ENCODE data around the gene CALML6.
A peak's percentile ranks its signal among the peaks of the same experiment; 100 is the strongest.

CALML6 gene

DNA sequence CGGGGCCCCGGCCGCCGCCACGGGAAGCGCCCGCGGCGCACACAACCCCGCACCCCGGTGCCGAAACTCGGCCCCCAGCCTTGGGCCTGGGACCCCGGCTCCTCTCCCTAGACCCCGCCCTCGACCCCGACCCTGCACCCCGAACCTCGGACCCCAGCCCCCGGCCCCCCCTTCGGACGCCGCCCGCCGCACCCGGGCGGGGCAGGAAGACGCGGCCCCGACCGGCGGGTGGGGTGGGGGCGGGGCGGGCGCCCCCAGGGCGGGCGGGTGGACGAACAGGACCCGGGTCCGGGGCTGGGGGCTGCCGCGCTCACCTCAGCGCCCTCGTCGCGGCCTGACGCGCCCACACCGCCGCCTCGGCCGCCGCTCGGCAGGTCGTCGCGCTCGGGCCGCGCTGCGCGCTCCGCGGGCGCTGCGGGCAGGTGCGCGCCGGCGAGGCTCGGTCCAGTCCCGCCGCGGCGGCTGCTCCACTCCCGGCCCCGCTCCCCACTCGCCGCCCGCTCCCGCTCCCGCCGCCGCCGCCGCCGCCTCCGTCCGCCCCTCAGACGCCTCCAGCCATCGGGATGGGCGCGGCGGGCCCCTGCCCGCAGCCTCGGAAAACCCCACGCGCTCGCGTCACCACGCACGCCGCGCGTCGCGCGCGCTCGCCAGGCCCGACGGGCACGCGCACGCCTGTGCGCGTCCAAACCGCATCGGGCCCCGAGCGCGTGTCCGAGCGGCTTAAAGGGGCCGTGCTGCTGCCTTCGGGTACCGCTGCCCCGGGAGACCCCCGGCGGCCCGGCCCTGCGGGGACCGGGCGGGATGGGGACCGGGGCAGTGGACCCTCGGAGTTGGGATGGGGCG, 24.3 kb upstream of the CALML6 start, which contains the start of gene GNB1:
Gene GNB1, minus strand, starts transcription at position 582 of the 843 bp plus-strand sequence. CDS start 65,634 bp downstream, outside the sequence.
- H4K12ac ChIP-seq (ENCODE audit: low read depth, low read length): peak within 1 kb of the TSS; percentile 88
- H3K4me1 ChIP-seq (ENCODE audit: control insufficient read depth in 1 of 2, insufficient read depth in 2 of 2, low read length in 2 of 2): peaks cover 6 to 20% of the 10 kb centered on the region in 2 experiments
- peaks cover 29% of the 10 kb centered on the region for H3K79me2 ChIP-seq (ENCODE audit: control insufficient read depth, insufficient read depth, low read length, poor library complexity)
- H3K79me1 ChIP-seq (ENCODE audit: low read length): peaks cover 13% of the 10 kb centered on the region
- DNase-seq: peak; percentile 74 to 95
- peak within 1 kb of the TSS; percentile 98 for H3K4ac ChIP-seq (ENCODE audit: low read depth, low read length)
- H4K91ac ChIP-seq (ENCODE audit: low read depth, low read length): peak within 1 kb of the TSS; percentile 98
- H3K4me3 ChIP-seq (ENCODE audit: low read depth, low read length): peak within 1 kb of the TSS; percentile 85
- no peak within 1 kb of the TSS for H3K23ac ChIP-seq (ENCODE audit: low read length)
- H4K8ac ChIP-seq (ENCODE audit: low read depth, low read length): peak within 1 kb of the TSS; percentile 85
- H2BK5ac ChIP-seq (ENCODE audit: low read depth, low read length, poor library complexity): peak within 1 kb of the TSS; percentile 97
- peak within 1 kb of the TSS; percentile 90 for H2AFZ ChIP-seq (ENCODE audit: insufficient read depth, low read length, poor library complexity)
- H3K27me3 ChIP-seq (ENCODE audit: insufficient read depth, low read length): no peaks in the 10 kb centered on the region
- no peaks in the 10 kb centered on the region for H3K9me3 ChIP-seq (ENCODE audit: insufficient read depth, low read depth, low read length)
- peak within 1 kb of the TSS; percentile 89 for H3K4me2 ChIP-seq (ENCODE audit: low read length)
- peak within 1 kb of the TSS; percentile 89 for H3K27ac ChIP-seq (ENCODE audit: low read depth, low read length)
- H3K18ac ChIP-seq (ENCODE audit: low read length): peak within 1 kb of the TSS; percentile 98
- no peaks in the 10 kb centered on the region for H3K36me3 ChIP-seq (ENCODE audit: control insufficient read depth in 1 of 2, insufficient read depth in 2 of 2, low read length in 2 of 2)
- peak within 1 kb of the TSS; percentile 67 for H2AK5ac ChIP-seq (ENCODE audit: low read length)
- H2BK120ac ChIP-seq (ENCODE audit: insufficient read depth, low read length, poor library complexity): peak within 1 kb of the TSS; percentile 89
- H3K14ac ChIP-seq (ENCODE audit: low read length): peak within 1 kb of the TSS; percentile 97
- H3K9ac ChIP-seq (ENCODE audit: low read length): peak within 1 kb of the TSS; percentile 99
- no peak within 1 kb of the TSS for H2BK12ac ChIP-seq (ENCODE audit: low read length)
- WGBS (ENCODE audit: extremely low coverage, insufficient coverage, insufficient read length): no CpG with 5 or more reads among the region's 137 CpGs

DNA sequence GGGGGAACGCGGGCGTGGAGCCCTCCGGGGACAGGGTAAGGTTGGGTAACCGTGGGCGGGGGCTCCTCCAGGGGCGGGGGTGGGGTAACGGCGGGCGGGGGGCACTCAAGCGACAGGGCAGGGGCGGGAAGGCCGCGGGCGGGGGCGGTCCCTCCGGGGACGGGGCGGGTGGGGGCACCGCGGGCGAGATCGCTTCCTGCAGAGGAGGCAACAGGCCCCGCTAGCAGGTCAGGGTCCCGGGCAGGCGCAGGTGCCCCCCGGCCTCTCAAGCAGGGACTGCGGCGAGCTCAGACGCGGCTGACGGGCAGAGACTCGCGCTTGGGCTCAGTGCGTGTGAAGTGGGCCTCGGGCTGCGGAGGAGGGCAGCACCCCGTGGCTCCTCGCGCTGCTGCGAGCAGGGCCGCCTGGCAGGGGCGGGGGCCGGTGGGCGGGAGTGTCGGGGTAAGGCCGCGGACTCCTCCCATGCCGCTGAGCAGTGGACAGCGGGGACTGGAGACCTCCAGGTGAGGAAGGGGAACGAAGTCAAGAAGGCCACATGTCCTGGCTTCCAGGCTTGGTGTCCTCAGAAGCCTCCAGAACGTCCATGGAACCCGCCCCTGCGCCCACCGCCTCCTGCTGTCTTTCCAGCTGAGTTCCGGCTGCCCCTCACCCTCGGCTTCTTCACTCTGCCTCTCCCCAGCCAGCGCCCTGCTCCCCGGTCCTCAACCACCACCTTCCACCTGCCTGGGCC, 23.5 kb upstream of the CALML6 start:
- Histone ChIP-seq H4K91ac (ENCODE audit: low read depth, low read length) (peak overlapping the region; percentile 98), H3K4me3 (ENCODE audit: low read depth, low read length) (peak overlapping the region; percentile 85), H3K4me1 (ENCODE audit: control insufficient read depth in 1 of 2, insufficient read depth in 2 of 2, low read length in 2 of 2) (peaks cover 6 to 20% of the 10 kb centered on the region in 2 experiments), H2BK120ac (ENCODE audit: insufficient read depth, low read length, poor library complexity) (peak overlapping the region; percentile 89), H3K4ac (ENCODE audit: low read depth, low read length) (peak overlapping the region; percentile 65), H2AFZ (ENCODE audit: insufficient read depth, low read length, poor library complexity) (peak overlapping the region; percentile 90), H3K9me3 (ENCODE audit: insufficient read depth, low read depth, low read length) (no peaks in the 10 kb centered on the region), H4K8ac (ENCODE audit: low read depth, low read length) (peak overlapping the region; percentile 85), H3K9ac (ENCODE audit: low read length) (peak overlapping the region; percentile 89), H2BK12ac (ENCODE audit: low read length) (no peak overlapping the region), H4K12ac (ENCODE audit: low read depth, low read length) (peak overlapping the region; percentile 88), H3K27me3 (ENCODE audit: insufficient read depth, low read length) (no peaks in the 10 kb centered on the region), H3K79me2 (ENCODE audit: control insufficient read depth, insufficient read depth, low read length, poor library complexity) (peaks cover 23% of the 10 kb centered on the region), H3K18ac (ENCODE audit: low read length) (peak overlapping the region; percentile 87), H2BK5ac (ENCODE audit: low read depth, low read length, poor library complexity) (peak overlapping the region; percentile 97), H3K23ac (ENCODE audit: low read length) (no peak overlapping the region), H2AK5ac (ENCODE audit: low read length) (peak overlapping the region; percentile 26), H3K36me3 (ENCODE audit: control insufficient read depth in 1 of 2, insufficient read depth in 2 of 2, low read length in 2 of 2) (no peaks in the 10 kb centered on the region), H3K4me2 (ENCODE audit: low read length) (peak overlapping the region; percentile 89), H3K14ac (ENCODE audit: low read length) (peak overlapping the region; percentile 89), H3K27ac (ENCODE audit: low read depth, low read length) (peak overlapping the region; percentile 89), H3K79me1 (ENCODE audit: low read length) (peaks cover 13% of the 10 kb centered on the region)
- WGBS (ENCODE audit: extremely low coverage, insufficient coverage, insufficient read length): no CpG with 5 or more reads among the region's 59 CpGs
- peak; percentile 27 to 39 for DNase-seq

DNA sequence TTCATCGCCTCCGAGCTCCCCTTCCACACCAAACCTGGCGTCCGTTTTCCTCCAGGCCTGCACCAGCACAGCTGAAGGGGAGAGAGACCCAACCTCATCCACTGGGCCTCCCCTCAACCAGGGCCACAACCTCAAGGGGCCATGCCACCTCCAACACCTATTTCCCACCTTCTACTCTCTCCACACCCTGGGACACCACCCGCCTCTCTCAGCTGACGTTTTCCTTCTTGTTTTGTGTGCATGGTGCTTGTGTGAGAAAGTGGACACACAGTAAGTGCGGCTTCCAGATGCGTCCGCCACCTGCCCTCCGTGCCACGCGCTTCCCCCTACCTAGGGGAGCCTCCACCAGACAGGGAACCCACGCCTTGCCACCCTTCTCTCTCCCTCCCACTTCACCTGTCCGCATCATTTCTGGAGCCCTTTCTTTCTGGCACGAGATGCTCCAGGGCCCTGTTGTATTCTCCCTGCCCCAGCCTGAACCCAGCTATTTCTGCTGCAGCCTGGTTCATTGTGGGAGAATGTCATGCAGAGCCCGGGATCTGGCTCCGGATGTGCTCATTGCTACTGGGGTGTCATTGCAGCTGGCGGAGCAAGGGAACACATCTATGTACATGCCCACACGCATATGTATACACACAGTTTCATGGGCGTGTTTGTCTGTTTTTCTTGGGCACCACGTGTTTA, 22.8 kb upstream of the CALML6 start:
- no peak overlapping the region for H2BK120ac ChIP-seq (ENCODE audit: insufficient read depth, low read length, poor library complexity)
- H3K36me3 ChIP-seq (ENCODE audit: control insufficient read depth in 1 of 2, insufficient read depth in 2 of 2, low read length in 2 of 2): no peaks in the 10 kb centered on the region

DNA sequence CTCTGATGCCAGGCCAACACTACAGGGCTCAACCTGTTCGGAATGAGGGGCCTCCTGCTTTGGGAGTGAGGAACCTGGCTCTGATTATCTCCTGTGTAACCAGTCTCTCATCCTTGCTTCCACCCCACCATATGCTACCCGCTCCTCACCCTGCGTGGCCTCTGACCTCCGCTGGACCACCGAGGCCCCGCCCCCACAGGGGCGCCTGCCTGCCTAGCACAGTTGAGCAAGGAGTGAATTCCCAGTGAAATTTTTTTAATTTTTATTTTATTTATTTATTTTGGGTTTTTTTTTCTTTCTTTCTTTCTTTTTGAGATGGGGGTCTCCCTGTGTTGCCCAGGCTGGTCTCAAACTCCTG, 22.3 kb upstream of the CALML6 start:
- Histone ChIP-seq H2BK5ac (ENCODE audit: low read depth, low read length, poor library complexity) (no peak overlapping the region), H4K8ac (ENCODE audit: low read depth, low read length) (no peak overlapping the region), H3K18ac (ENCODE audit: low read length) (no peak overlapping the region), H3K36me3 (ENCODE audit: control insufficient read depth in 1 of 2, insufficient read depth in 2 of 2, low read length in 2 of 2) (no peaks in the 10 kb centered on the region), H2AFZ (ENCODE audit: insufficient read depth, low read length, poor library complexity) (no peak overlapping the region), H3K4me3 (ENCODE audit: low read depth, low read length) (no peak overlapping the region), H3K4me1 (ENCODE audit: control insufficient read depth in 1 of 2, insufficient read depth in 2 of 2, low read length in 2 of 2) (peaks cover 6 to 22% of the 10 kb centered on the region in 2 experiments), H3K4ac (ENCODE audit: low read depth, low read length) (no peak overlapping the region), H2BK12ac (ENCODE audit: low read length) (no peak overlapping the region), H3K79me2 (ENCODE audit: control insufficient read depth, insufficient read depth, low read length, poor library complexity) (peaks cover 20% of the 10 kb centered on the region), H4K91ac (ENCODE audit: low read depth, low read length) (no peak overlapping the region), H4K12ac (ENCODE audit: low read depth, low read length) (no peak overlapping the region), H3K14ac (ENCODE audit: low read length) (no peak overlapping the region), H2AK5ac (ENCODE audit: low read length) (no peak overlapping the region), H3K27me3 (ENCODE audit: insufficient read depth, low read length) (no peaks in the 10 kb centered on the region), H3K27ac (ENCODE audit: low read depth, low read length) (no peak overlapping the region), H3K79me1 (ENCODE audit: low read length) (peaks cover 13% of the 10 kb centered on the region), H3K9me3 (ENCODE audit: insufficient read depth, low read depth, low read length) (no peaks in the 10 kb centered on the region), H2BK120ac (ENCODE audit: insufficient read depth, low read length, poor library complexity) (no peak overlapping the region), H3K4me2 (ENCODE audit: low read length) (no peak overlapping the region), H3K9ac (ENCODE audit: low read length) (no peak overlapping the region), H3K23ac (ENCODE audit: low read length) (no peak overlapping the region)
- DNase-seq: no peak
- no CpG with 5 or more reads among the region's 7 CpGs for WGBS (ENCODE audit: extremely low coverage, insufficient coverage, insufficient read length)

More for the DNA sequence above, 22.8 kb upstream of the CALML6 start:
- Histone ChIP-seq H3K14ac (ENCODE audit: low read length) (peak overlapping the region; percentile 89), H3K4me2 (ENCODE audit: low read length) (peak overlapping the region; percentile 89), H4K91ac (ENCODE audit: low read depth, low read length) (peak overlapping the region; percentile 79), H2BK12ac (ENCODE audit: low read length) (no peak overlapping the region), H4K8ac (ENCODE audit: low read depth, low read length) (peak overlapping the region; percentile 84), H3K4ac (ENCODE audit: low read depth, low read length) (peak overlapping the region; percentile 14), H3K79me1 (ENCODE audit: low read length) (peaks cover 13% of the 10 kb centered on the region), H3K27ac (ENCODE audit: low read depth, low read length) (no peak overlapping the region), H3K4me1 (ENCODE audit: control insufficient read depth in 1 of 2, insufficient read depth in 2 of 2, low read length in 2 of 2) (peaks cover 6 to 22% of the 10 kb centered on the region in 2 experiments), H3K27me3 (ENCODE audit: insufficient read depth, low read length) (no peaks in the 10 kb centered on the region), H3K4me3 (ENCODE audit: low read depth, low read length) (peak overlapping the region; percentile 17), H3K18ac (ENCODE audit: low read length) (peak overlapping the region; percentile 3), H4K12ac (ENCODE audit: low read depth, low read length) (peak overlapping the region; percentile 6), H2AK5ac (ENCODE audit: low read length) (peak overlapping the region; percentile 26), H2AFZ (ENCODE audit: insufficient read depth, low read length, poor library complexity) (peak overlapping the region; percentile 90), H3K9me3 (ENCODE audit: insufficient read depth, low read depth, low read length) (no peaks in the 10 kb centered on the region), H2BK5ac (ENCODE audit: low read depth, low read length, poor library complexity) (no peak overlapping the region), H3K23ac (ENCODE audit: low read length) (no peak overlapping the region), H3K79me2 (ENCODE audit: control insufficient read depth, insufficient read depth, low read length, poor library complexity) (peaks cover 23% of the 10 kb centered on the region), H3K9ac (ENCODE audit: low read length) (no peak overlapping the region)
- no peak for DNase-seq
- no CpG with 5 or more reads among the region's 21 CpGs for WGBS (ENCODE audit: extremely low coverage, insufficient coverage, insufficient read length)

Measured in trophoblast cell (in vitro differentiated cells and primary cell).